Activated CD4-positive, alpha-beta T cell treated with anti-CD3 and anti-CD28 coated beads for 24 hours (primary cell): ENCODE data around the gene EIPR1.
"Not testable (repeated sequence)": the region's sequence is repeated elsewhere in the genome, so short reads cannot be mapped to it uniquely, and the experiment has no call there.

Experiments used
- DNase-seq, 2 donors: peaks; one replicate each; pipeline ENCODE4 v3.0.0-alpha.2; 2020; ENCODE audit warnings: low read depth in 2 of 2

Gene EIPR1

DNA sequence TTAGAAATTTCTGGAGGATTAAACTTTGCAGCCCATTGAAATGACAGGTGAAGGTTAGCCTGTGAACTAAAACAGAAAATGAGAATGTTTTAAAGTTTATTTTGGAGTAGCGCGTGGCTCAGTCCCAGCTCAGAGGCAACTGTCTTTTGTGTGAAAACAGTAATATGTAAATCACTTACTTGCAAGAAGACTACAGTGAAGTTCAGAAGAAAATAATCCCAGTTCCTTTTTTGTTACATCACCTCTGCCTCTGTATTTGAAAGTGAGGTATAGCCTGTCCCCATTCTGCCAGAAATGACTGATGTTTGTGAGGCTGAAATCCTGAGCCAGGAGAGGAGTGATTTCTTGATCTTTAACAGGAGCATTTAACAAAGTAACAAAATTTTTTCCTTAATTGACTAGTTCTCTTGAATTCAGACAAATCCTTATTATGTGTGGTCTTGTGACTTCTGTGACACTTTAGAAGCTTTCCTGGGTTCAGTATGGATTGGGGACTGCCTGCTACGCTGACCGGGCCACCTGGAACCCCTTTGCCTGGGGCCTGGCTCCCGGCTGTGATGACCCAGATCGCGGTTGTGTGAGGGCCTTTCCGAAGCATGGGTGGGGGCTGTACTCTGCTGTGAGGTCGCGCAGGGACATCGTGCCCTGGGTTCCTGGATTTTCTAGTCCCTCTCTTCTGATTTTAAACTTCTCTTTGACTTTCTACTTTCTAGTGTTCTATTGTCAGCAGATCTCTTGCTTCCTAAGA is 26.1 kb upstream of the EIPR1 start:
- no peak for DNase-seq

DNA sequence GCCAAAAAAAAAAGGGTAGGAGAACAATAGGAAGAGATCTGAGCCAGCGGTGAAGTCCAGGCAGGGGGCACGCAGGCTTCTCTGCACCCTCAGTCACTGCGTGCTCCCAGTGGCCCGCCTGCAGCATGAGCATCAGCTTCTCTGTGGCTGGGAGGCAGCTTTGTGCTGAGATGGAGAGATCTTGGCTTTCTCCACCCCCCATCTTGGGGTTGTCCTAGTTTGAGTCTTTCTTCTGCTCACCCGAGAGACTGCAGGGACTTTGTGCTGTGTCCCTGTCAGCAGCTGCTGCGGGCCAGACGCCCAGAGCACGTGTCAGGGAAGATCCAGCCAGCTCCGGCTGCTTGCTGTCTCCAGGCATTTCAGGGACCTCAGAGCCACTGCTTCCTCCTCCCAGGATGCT is 22.2 kb upstream of the EIPR1 start:
- DNase-seq, result no peak

DNA sequence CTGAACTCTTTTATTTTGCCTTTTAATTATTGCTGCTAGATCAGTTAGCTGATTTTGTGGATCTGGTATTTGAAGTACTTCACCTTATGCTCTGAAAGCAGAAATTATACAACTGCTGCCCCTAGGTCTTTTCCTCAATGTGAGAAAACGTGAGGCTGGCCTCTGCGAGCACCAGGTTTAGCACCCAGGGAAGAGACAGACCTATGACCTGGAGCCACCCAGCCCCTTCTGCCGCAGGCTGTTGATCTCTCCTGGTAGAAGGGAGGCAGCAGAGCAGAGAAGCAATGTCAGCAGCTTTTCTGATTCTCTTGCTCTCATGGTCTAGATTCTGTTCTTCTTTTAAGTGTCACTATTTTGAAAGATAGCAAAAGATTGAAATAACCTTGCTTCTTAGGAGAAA is 21.8 kb upstream of the EIPR1 start:
- no peak for DNase-seq

DNA sequence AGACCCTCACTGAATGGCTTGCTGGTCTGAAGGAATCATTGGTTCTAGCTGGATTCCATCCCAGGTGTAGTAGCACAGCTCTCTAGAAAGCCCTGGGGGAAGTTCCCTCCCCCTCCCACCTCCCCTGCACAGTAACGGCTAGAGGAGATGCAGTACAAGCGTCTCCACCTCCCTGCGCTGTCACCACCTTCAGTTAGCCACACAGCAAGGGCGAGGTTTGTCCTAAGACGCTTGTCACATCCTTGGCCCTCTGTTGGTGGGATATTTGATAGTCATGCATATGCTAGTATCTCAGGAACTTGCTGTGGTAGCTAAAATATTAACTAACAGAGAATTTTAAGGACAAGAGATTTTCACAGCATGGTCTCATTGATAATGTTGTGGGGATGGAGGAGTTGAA is 21.2 kb upstream of the EIPR1 start:
- no peak for DNase-seq

DNA sequence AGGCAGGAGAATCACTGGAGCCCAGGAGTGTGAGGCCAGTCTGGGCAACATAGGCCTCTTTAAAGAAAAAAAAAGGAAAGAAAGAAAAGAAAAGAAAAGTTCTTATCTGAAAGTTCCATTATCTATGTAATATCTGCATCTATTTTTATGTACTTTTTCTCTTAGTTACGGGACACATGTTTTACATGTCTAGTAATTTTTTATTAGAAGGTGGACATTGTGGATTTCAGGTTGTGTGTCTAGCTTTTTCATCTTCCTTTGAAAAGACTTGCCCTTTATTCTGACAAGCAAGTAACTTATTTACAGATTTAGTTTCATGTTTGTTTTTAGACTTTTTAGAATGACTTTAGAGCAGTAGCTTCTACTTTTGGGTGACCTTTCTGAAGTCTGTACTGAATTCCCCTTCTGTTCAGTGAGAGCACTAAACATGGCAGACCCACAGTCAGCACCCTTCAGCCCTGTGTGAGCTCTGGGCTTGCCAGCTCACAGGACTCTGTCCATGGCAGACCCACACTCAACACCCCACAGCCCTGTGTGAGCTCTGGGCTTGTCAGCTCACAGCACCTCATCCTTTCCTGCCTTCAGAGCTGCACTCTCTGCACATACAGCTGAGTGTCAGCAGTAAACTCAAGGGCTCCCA is 19.4 kb upstream of the EIPR1 start:
- no peak for DNase-seq

DNA sequence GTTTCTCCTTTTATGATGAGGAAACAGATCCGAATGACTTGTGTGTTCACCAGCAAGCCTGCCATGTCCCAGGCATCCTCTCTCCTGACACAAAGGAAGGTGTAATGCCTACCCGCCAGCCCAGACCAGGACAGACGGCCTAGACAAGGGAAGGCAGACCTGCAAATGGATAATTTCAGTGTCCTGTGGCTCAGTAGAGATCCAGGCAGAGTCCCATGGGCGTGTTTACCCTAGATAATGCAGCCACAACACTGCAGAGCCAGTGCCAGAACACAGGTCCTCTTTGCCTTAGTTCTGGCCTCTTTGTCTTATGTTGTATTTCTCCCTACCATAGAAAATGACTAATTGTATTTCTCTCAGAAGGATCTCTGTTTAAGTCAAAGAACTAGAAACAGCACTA is 14.6 kb upstream of the EIPR1 start:
- no peak for DNase-seq

DNA sequence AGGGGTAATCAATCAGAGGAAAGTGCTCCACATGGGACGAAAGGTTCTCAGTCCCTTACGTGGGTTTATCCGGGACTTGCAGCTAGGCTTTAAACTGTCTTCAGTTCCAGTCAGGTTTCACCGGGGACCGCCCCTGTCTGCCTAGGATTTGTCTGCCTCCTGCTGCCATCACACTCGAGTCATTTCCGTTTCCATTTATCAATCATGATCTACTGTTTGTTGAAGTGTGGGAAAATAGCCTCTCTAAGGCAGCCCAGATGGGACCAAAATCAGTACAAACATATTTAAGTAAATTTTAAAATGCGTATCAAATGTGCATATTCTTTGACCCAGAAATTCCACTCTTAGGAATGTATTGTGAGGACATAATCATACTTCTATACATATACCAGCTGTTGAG is 12.4 kb upstream of the EIPR1 start:
- no peak for DNase-seq

DNA sequence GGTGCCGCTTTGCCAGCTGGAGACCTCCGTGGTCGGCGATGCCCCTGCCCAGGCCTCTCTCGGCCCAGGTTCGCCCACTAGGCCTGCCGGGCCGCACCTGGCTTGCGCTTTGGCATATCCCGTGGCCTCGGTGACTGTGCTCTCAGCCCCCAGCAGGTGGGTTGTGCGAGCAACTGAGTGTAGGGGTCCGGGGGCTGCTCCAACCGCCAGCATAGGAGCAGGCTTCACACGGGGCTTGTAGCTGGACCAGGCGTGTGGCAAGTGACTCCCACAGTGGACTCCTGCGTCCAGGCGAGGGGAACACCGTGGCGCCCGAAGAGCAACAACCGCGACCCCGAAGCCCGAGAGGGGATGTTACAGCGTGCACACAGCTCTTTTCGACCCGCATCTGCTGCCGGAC is 11.6 kb upstream of the EIPR1 start:
- no peak for DNase-seq

DNA sequence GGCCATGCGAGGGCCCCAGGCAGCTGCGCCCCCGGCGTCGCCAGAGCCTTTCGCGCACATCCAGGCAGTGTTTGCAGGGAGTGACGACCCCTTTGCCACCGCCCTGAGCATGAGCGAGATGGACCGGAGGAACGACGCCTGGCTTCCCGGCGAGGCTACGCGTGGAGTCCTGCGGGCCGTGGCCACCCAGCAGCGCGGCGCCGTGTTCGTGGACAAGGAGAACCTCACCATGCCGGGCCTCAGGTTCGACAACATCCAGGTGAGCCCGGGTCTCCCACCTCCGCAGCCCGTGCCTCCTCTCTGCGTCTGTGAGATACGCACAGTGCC is 10.8 kb upstream of the EIPR1 start:
- no peak for DNase-seq

DNA sequence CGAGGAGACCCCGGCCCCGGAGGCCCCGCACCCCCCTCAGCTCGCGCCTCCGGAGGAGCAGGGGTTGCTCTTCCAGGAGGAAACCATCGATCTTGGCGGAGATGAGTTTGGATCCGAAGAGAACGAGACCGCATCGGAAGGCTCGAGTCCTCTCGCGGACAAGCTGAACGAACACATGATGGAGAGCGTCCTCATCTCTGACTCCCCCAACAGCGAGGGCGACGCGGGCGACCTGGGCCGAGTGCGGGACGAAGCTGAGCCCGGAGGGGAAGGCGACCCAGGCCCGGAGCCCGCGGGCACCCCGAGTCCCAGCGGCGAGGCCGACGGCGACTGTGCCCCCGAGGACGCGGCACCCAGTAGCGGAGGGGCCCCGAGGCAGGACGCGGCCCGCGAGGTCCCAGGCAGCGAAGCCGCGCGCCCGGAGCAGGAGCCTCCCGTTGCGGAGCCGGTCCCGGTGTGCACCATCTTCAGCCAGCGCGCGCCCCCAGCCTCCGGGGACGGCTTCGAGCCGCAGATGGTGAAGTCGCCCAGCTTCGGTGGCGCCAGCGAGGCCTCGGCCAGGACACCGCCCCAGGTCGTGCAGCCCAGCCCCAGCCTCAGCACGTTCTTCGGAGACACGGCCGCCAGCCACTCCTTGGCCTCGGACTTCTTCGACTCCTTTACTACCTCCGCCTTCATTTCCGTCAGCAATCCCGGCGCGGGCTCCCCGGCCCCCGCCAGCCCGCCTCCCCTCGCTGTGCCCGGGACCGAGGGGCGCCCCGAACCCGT is 10.2 kb upstream of the EIPR1 start:
- DNase-seq, result no peak

DNA sequence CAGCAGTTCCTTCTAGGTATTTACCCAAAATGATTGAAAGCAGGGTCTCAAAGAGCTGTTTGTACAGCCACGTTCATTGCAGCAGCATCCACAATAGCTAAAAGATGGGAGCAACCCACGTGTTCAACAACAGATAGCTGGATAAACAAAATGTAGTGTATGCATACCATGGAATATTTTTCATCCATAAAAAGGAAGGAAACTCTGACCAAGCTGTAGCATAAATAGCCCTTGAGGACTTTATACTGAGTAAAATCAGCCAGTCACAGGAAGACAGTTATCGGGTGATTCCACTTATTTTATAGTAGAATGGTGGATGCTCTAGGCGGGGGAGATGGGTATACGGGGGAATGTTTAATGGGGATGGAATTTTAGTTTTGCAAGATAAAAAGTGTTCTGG is 9.4 kb upstream of the EIPR1 start:
- DNase-seq, result no peak

DNA sequence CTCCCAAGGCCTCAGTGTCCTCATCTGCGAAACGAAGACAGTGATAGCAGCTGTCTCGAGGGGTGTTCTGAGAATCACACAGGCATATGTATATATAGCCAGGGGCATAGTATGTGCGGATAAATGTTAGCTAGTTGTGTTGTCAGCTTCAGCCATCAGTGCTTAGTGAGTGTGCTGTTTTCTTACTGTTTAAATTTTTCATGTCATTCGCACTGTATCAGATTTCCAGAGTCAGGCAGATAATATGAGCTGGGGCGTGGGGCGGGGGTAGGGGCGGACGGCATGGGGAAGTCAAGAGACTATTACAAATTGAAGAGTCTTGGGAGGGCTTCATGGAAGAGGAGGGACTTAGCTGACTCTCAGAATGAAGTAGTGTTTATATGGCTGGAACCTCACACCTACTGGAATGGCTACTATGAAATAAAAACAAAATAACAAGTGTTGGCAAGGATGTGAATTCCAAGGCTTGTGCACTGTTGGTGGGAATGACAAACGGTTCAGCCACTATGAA is 8.9 kb upstream of the EIPR1 start:
- DNase-seq, result no peak

DNA sequence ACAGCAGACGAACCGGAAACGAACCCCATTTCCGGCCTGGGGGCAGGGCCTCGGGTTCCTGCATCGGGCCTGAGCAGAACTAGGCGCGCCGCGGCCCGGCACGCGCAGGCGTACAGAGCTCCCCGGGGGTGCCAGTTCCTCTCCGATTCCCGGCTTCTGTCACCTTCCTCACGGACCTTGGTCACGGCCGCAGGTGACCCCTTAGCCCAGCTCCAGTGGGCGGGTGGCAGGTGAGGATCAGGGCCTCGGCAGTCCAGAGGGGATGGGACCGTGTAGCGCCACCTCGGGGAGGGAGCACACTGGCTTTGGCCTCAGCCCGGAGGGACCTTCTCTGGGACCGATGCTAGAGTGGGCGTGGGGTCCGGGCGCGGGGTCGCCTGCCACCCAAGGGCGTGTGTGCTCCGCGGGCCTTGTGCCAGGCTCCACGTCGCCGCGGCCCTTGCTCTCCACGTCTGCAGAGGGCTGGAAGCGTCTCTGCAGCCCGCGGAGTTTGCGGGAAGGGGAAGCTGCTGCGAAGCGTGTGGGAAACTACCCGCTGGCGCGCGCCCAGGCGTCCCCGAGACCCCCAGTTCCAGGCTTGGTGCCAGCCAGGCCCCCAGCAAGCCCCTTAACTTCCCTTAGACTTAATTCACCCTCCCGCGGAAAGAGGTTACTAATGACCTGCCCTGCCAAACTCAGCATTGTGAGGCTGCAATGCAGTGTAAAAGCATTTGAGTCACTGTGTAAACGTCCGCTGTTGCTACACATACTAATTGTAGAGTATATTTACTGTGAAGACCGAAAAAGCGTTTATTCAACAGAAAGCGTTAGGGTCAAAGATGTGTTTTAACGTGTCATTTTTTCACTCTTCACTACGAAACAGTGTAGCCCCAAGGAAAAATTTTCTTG is 2.3 kb upstream of the EIPR1 start, which contains the start of gene TRAPPC12:
Gene TRAPPC12, plus strand, starts transcription at position 48 of the 888 bp plus-strand sequence. CDS start 7,930 bp downstream, outside the sequence.
- peak; percentile 87 to 90 for DNase-seq

DNA sequence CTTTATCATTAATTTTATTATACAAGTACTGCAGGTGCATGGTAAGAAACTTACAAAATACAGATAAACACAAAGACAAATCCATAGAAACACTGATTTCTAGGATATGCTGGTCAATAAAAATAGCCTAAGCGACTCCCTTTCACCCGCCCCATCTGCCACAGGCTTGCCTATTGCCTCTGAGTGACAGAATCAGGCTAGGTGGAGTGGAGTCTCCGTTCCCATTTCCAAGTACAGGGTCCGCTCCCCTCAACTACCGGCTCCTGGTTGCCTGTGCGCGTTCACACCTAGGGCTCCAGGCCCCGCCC is 1.7 kb upstream of the EIPR1 start:
- no peak for DNase-seq

DNA sequence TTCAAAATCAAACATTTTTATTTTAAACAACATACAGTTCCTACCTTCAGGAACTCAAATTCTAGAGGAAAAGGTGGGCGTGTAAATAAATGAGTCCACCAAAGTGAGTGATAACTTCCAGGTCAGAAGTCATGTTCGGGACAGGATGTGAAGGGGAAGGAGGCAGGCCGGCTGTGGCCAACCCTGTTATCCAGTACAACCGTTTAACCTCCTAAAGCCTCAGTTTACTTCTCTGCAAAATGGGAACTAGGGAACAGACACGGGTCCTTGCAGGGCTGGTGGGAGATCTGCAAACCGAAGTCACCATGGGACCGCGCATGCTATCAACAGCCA is 373 bp downstream of the EIPR1 start:
- peak in 1 of 2 donors; percentile 6 for DNase-seq

DNA sequence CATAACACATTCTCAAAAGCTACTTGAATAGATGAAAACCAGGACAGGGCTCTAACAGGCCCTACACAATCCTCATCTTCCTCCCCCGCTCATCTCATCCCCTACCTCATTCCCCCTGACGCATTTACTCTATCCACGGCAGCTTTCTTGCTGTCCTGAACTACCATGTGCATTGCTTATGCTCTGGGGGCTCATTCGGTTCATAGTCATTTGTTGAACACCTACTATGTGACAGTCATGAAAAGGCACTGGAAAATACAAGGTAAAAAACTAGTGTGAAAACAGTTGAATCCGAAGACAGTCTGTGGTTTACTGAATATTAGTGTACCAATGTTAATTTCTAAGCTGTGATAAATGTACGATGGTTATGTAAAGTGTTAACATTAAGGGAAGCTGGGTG is 797 bp downstream of the EIPR1 start:
- DNase-seq, result no peak

DNA sequence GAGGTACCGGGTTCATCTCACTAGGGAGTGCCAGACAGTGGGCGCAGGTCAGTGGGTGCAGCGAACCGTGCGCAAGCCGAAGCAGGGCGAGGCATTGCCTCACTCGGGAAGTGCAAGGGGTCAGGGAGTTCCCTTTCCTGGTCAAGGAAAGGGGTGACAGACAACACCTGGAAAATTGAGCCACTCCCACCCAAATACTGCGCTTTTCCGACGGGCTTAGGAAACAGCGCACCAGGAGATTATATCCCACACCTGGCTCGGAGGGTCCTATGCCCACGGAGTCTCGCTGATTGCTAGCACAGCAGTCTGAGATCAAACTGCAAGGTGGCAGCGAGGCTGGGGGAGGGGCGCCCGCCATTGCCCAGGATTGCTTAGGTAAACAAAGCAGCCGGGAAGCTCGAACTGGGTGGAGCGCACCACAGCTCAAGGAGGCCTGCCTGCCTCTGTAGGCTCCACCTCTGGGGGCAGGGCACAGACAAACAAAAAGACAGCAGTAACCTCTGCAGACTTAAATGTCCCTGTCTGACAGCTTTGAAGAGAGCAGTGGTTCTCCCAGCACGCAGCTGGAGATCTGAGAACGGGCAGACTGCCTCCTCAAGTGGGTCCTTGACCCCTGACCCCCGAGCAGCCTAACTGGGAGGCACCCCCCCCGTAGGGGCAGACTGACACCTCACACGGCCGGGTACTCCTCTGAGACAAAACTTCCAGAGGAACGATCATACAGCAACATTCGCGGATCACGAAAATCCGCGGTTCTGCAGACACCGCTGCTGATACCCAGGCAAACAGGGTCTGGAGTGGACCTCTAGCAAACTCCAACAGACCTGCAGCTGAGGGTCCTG is 8.1 kb downstream of the EIPR1 start:
- DNase-seq, result not testable (repeated sequence)

DNA sequence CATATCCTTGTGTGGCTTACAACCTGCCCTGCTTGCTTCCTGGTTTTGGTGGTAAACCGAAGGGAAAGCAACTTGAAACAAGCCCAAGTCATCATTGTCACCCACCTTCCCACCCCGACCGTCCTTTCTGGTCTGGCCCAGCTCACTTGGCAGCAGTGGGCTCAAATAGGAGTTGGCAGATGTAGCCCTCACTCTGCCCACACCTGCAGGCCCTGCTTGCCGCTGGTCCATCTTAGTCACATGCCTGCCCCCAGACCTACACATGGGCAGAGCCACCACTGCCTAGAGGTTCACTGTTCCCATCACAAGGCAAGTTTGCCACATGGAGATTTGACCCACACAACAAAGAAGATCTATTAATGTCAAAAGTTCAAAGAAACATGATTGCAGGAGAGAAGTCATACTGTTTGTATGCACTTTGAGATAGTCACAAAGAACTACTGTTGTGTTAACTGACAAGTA is 9.3 kb downstream of the EIPR1 start:
- no peak for DNase-seq

DNA sequence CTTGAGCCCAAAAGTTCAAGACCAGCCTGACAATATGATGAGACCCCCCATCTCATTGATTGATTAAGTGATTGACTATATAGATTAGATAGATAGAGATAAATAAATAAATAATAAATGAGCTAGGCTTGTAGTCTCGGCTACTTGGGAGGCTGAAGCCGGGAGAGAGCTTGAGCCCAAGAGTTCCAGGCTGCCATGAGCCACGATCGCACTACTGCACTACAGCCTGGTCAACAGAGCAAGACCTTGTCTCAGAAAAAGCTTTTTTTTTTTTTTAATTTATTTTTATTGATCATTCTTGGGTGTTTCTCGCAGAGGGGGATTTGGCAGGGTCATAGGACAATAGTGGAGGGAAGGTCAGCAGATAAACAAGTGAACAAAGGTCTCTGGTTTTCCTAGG is 12.4 kb downstream of the EIPR1 start:
- DNase-seq, result no peak

DNA sequence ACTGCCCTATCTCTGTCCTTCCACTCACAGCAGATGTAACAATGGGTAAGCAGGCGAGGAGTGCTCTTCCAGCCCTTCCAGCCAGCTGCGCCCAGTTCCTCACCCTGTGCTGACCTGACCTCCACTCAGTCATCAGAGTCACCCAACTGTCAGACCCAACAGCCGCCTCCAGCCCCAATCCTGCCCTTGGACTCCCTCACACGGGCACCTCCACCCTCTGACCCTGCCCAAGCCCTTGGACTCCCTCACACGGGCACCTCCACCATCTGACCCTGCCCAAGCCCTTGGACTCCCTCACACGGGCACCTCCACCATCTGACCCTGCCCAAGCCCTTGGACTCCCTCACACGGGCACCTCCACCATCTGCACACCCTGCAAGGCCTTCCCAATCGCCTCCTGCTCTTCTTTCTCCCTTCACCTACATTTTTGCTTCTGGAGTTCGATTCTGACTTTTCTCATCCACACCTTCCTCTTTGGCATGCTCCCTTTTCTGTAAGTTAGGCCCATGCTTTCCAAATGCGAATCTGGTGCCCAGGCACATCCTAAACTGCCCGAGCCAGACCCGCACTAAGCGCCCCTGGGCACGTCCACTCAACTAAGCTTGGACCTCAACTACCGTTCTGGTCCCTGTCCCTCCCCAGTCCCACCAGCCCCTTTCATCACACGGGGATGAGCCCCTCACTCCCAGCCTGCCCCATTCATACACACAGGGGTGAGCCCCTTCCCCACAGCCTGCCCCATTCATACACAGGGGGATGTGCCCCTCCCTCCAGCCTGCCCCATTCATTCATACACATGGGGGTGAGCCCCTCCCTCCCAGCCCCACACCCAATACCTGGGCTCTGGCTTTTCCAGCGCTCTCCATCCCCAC is 15.9 kb downstream of the EIPR1 start:
- DNase-seq, result no peak
